Measurements from ENCODE around the gene HDAC11. TPM values are rescaled to one million over a fixed set of nuclear protein-coding genes. Genes with fewer than 3 reads are reported as not detected.
A peak's percentile ranks its signal among the peaks of the same experiment; 100 is the strongest.

Gene HDAC11
- total and polyA plus RNA-seq, 9 of the 15 experiments (the other 6 are each of a cell fraction or from before 2014, with no cell fraction given) = 0.60 to 6.0 (median 4.5) TPM

DNA sequence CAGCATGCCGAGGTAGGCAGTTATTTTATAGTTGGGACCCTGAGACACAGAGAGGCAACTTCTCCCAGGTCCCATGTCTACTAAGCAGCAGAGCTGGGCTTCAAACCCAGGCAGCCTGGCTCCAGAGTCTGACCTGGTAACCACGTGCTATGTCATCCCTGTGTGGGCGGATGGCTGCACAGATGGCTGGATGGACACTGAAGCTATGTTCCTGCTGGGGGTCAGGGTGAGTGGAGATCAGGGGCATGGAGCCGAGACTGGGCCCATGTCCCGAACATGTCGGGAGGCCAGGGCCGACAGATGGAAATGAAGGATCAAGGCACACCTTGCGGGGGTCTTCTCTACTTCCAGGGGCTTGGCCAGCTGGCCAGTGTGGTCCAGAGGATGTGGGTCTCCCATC is 59.6 kb downstream of the HDAC11 start:
- Histone ChIP-seq H4K20me1 (replicated peaks; ENCODE audit: control insufficient read depth, insufficient read depth, low read length) (no peaks in the 10 kb centered on the region), H3K36me3 (ENCODE audit: control insufficient read depth, insufficient read depth, low read length) (no peaks in the 10 kb centered on the region), H3K4me2 (ENCODE audit: insufficient read depth, low read length) (no peak overlapping the region), H3K27ac (ENCODE audit: extremely low read depth, low read depth, low read length) (no peak overlapping the region), H3K9me3 (replicated peaks; ENCODE audit: control insufficient read depth, insufficient read depth, low read depth, low read length) (no peaks in the 10 kb centered on the region), H3K79me2 (ENCODE audit: control insufficient read depth, insufficient read depth, low read length) (no peaks in the 10 kb centered on the region), H3K27me3 (ENCODE audit: control insufficient read depth in 2 of 2, insufficient read depth in 2 of 2, low read length in 2 of 2) (peaks cover 21 to 57% of the 10 kb centered on the region in 2 experiments), H3K9ac (ENCODE audit: insufficient read depth in 1 of 2, low read depth in 2 of 2, low read length in 2 of 2) (no peak overlapping the region), H2AFZ (ENCODE audit: low read depth, low read length) (no peak overlapping the region), H3K9me1 (ENCODE audit: control insufficient read depth, insufficient read depth, low read length) (no peaks in the 10 kb centered on the region), H3K4me1 (replicated peaks in 1 of 2; ENCODE audit: control insufficient read depth in 2 of 2, insufficient read depth in 2 of 2, low read length in 2 of 2) (no peaks in the 10 kb centered on the region; a peak in 2 of 5 replicates), H3K4me3 (no peak overlapping the region)
- DNase-seq (ENCODE audit: extremely low read depth in 1 of 4, low spot score in 3 of 4) (peak; percentile 26 to 54 (median 46)), FAIRE-seq (peak; percentile 32), ATAC-seq (peak; percentile 40; the same call in 2 of the 3 replicates)
- intact Hi-C loops (cut with micrococcal nuclease) = loop anchor here (5.0 kb wide), 1 partner anchor 42 kb away; no protein-coding TSS in a partner anchor
- no TSS peak for BruUV-seq (replicated peaks)
- CTCF ChIA-PET (ENCODE audit: low intra/inter-chr PET ratio) = no interaction called here
- WGBS (ENCODE audit: insufficient coverage, low coverage, missing lambda C conversion rate) = 8% methylated on average over 8 of the region's 8 CpGs
- in situ Hi-C loops (cut with MboI) = no loop called here
- POLR2A ChIA-PET = interaction anchor here (0.6 to 1.2 kb wide), 5 partner anchors 7 to 20 kb away, joined by 3 read pairs; no protein-coding TSS in a partner anchor
- TF ChIP-seq CBFA2T3 (IDR thresholded peaks at IDR 0.05) (0 out of 2 replicates have a peak, but pooled peaks have one; percentile 15), SOX6 (IDR thresholded peaks at IDR 0.05) (no peak), ZNF695 (CRISPR knock-in tag; IDR thresholded peaks at IDR 0.05) (no peak), COPS2 (conservative IDR thresholded peaks at IDR 0.05) (no peak), MAFK (IDR thresholded peaks at IDR 0.05; ENCODE audit: low read length) (no peak), EGR1 (conservative IDR thresholded peaks at IDR 0.05) (peak; percentile 89), CBX8 (IDR thresholded peaks at IDR 0.05; ENCODE audit: borderline replicate concordance, extremely low read depth, low read depth, low read length, poor library complexity, severe bottlenecking) (no peak), L3MBTL2 (IDR thresholded peaks at IDR 0.05) (0 out of 2 replicates have a peak, but pooled peaks have one; percentile 22), NFE2 (IDR thresholded peaks at IDR 0.05; ENCODE audit: low read depth) (peak; percentile 26; the same call in 1 of the 2 replicates), NFYB (IDR thresholded peaks at IDR 0.05; ENCODE audit: extremely low read depth, insufficient read length) (no peak), ZNF76 (CRISPR knock-in tag; IDR thresholded peaks at IDR 0.05; ENCODE audit: borderline replicate concordance) (no peak), TCFL5 (CRISPR knock-in tag; conservative IDR thresholded peaks at IDR 0.05) (no peak), CTBP1 (IDR thresholded peaks at IDR 0.05; ENCODE audit: borderline replicate concordance) (0 out of 2 replicates have a peak, but pooled peaks have one; percentile 10)
- TF ChIP-seq, protein P1, sequence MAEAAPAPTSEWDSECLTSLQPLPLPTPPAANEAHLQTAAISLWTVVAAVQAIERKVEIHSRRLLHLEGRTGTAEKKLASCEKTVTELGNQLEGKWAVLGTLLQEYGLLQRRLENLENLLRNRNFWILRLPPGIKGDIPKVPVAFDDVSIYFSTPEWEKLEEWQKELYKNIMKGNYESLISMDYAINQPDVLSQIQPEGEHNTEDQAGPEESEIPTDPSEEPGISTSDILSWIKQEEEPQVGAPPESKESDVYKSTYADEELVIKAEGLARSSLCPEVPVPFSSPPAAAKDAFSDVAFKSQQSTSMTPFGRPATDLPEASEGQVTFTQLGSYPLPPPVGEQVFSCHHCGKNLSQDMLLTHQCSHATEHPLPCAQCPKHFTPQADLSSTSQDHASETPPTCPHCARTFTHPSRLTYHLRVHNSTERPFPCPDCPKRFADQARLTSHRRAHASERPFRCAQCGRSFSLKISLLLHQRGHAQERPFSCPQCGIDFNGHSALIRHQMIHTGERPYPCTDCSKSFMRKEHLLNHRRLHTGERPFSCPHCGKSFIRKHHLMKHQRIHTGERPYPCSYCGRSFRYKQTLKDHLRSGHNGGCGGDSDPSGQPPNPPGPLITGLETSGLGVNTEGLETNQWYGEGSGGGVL (CRISPR knock-in tag; IDR thresholded peaks at IDR 0.05) = no peak
- TF ChIP-seq, protein P2, sequence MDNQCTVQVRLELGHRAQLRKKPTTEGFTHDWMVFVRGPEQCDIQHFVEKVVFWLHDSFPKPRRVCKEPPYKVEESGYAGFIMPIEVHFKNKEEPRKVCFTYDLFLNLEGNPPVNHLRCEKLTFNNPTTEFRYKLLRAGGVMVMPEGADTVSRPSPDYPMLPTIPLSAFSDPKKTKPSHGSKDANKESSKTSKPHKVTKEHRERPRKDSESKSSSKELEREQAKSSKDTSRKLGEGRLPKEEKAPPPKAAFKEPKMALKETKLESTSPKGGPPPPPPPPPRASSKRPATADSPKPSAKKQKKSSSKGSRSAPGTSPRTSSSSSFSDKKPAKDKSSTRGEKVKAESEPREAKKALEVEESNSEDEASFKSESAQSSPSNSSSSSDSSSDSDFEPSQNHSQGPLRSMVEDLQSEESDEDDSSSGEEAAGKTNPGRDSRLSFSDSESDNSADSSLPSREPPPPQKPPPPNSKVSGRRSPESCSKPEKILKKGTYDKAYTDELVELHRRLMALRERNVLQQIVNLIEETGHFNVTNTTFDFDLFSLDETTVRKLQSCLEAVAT (IDR thresholded peaks at IDR 0.05) = no peak
- TF ChIP-seq, protein P3, sequence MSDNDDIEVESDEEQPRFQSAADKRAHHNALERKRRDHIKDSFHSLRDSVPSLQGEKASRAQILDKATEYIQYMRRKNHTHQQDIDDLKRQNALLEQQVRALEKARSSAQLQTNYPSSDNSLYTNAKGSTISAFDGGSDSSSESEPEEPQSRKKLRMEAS (CRISPR knock-in tag; IDR thresholded peaks at IDR 0.05) = peak; percentile 78
- TF ChIP-seq, protein P4, sequence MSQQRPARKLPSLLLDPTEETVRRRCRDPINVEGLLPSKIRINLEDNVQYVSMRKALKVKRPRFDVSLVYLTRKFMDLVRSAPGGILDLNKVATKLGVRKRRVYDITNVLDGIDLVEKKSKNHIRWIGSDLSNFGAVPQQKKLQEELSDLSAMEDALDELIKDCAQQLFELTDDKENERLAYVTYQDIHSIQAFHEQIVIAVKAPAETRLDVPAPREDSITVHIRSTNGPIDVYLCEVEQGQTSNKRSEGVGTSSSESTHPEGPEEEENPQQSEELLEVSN (IDR thresholded peaks at IDR 0.05; ENCODE audit: borderline replicate concordance in 1 of 2, extremely low read depth in 1 of 2, insufficient read depth in 1 of 2, insufficient read length in 1 of 2, low read depth in 1 of 2, low read length in 1 of 2, poor library complexity in 1 of 2, severe bottlenecking in 1 of 2) = peak in 1 of 2 experiments; percentile 53

Measured in K562 (cell line).